IMR-90 (cell line): Measurements from ENCODE around the gene SLC2A13. TPM values are rescaled to one million over a fixed set of nuclear protein-coding genes. Genes with fewer than 3 reads are reported as not detected.

Experiments used
- ATAC-seq: fragments of 200-7000 bp; cut with Tn5 transposase; 2 replicates; pipeline ENCODE4 v1.9.1; 2020; ENCODE audit warnings: low read depth, mild to moderate bottlenecking, moderate library complexity
- BruUV-seq: library from RNA; stranded (reverse); fragments of 400-500 nt; replicated peaks from 2 replicates; lab custom pipeline; 2021; lab: Mats Ljungman, UMichigan
- CTCF ChIA-PET: fragments of 300-600 bp; formaldehyde crosslinking; extraction: SDS; loops from one replicate; lab custom pipeline; 2021; ENCODE audit warnings: antibody characterized with exemption; lab: Yijun Ruan, JAX
- POLR2A ChIA-PET: fragments of 300-600 bp; sonication (Branson Sonifier 250); formaldehyde crosslinking; loops from one replicate; lab custom pipeline; 2022; ENCODE audit warnings: antibody characterized with exemption; ENCODE audit not compliant: unreplicated experiment; lab: Charles Lee
- DNase-seq: peaks from one replicate; pipeline ENCODE4 v3.0.0; 2013
- H2AFZ ChIP-seq: replicated peaks from 2 replicates; pipeline ENCODE3; 2013; ENCODE audit warnings: low read length, mild to moderate bottlenecking; ENCODE audit not compliant: poor library complexity
- H2AK5ac ChIP-seq: 2 replicates; pipeline ENCODE4 v1.6.1; 2013; ENCODE audit warnings: low read depth, low read length, inconsistent platforms
- H2AK9ac ChIP-seq: replicated peaks from 2 replicates; pipeline ENCODE3; 2013; ENCODE audit warnings: mild to moderate bottlenecking, low read depth, low read length, moderate library complexity; ENCODE audit not compliant: poor library complexity
- H2BK120ac ChIP-seq: 2 replicates; pipeline ENCODE4 v1.6.1; 2013; ENCODE audit warnings: low read depth, low read length, inconsistent platforms
- H2BK15ac ChIP-seq: 3 replicates; pipeline ENCODE4 v1.6.1; 2013; ENCODE audit warnings: low read depth, low read length, inconsistent platforms
- H2BK20ac ChIP-seq: 2 replicates; pipeline ENCODE4 v1.6.1; 2013; ENCODE audit warnings: low read depth, mild to moderate bottlenecking, inconsistent platforms, low read length, moderate library complexity
- H2BK5ac ChIP-seq: 2 replicates; pipeline ENCODE4 v1.6.1; 2013; ENCODE audit warnings: mild to moderate bottlenecking, low read depth, low read length, inconsistent platforms; ENCODE audit not compliant: poor library complexity, severe bottlenecking
- H3K14ac ChIP-seq: replicated peaks from 2 replicates; pipeline ENCODE4 v1.6.1; 2013; ENCODE audit warnings: low read depth, low read length, inconsistent platforms
- H3K18ac ChIP-seq: 2 replicates; pipeline ENCODE4 v1.6.1; 2013; ENCODE audit warnings: low read depth, low read length, control low read depth
- H3K23ac ChIP-seq: 2 replicates; pipeline ENCODE4 v1.6.1; 2013; ENCODE audit warnings: low read depth, low read length, inconsistent platforms
- H3K27ac ChIP-seq: 2 replicates; pipeline ENCODE4 v1.5.1; 2013; ENCODE audit warnings: mild to moderate bottlenecking, control low read depth, low read length; ENCODE audit not compliant: insufficient read depth
- H3K27me3 ChIP-seq: 2 replicates; pipeline ENCODE4 v1.6.1; 2013; ENCODE audit warnings: low read length; ENCODE audit not compliant: control insufficient read depth, insufficient read depth
- H3K36me3 ChIP-seq: 2 replicates; pipeline ENCODE4 v1.6.1; 2013; ENCODE audit warnings: low read length, mixed read lengths; ENCODE audit not compliant: control insufficient read depth, insufficient read depth
- H3K4ac ChIP-seq: 2 replicates; pipeline ENCODE4 v1.6.1; 2013; ENCODE audit warnings: low read depth, low read length, inconsistent platforms
- H3K4me1 ChIP-seq: 2 replicates; pipeline ENCODE4 v1.6.1; 2013; ENCODE audit warnings: low read length, mixed read lengths; ENCODE audit not compliant: control insufficient read depth, insufficient read depth
- H3K4me2 ChIP-seq: 2 replicates; pipeline ENCODE4 v1.6.1; 2013; ENCODE audit warnings: low read depth, mild to moderate bottlenecking, control low read depth, low read length, moderate library complexity
- H3K4me3 ChIP-seq: 2 replicates; pipeline ENCODE4 v1.5.1; 2013; ENCODE audit warnings: low read depth, mild to moderate bottlenecking, control low read depth, low read length, moderate library complexity; ENCODE audit not compliant: insufficient read depth
- H3K56ac ChIP-seq: 2 replicates; pipeline ENCODE4 v1.6.1; 2013; ENCODE audit warnings: low read length, inconsistent platforms; ENCODE audit not compliant: insufficient read depth; ENCODE audit errors: extremely low read depth
- H3K79me1 ChIP-seq, 2 experiments: 2 replicates each; pipeline ENCODE4 v1.6.1; 2013; ENCODE audit warnings: low read length in 2 of 2, inconsistent platforms in 1 of 2, low read depth in 1 of 2
- H3K9ac ChIP-seq: 2 replicates; pipeline ENCODE4 v1.6.1; 2013; ENCODE audit warnings: low read depth, low read length, control low read depth
- H3K9me1 ChIP-seq: 2 replicates; pipeline ENCODE4 v1.6.1; 2013; ENCODE audit warnings: low read length, inconsistent platforms; ENCODE audit not compliant: insufficient read depth
- H3K9me3 ChIP-seq: 2 replicates; pipeline ENCODE4 v1.6.1; 2013; ENCODE audit warnings: low read length; ENCODE audit not compliant: control insufficient read depth, insufficient read depth
- H4K20me1 ChIP-seq: 2 replicates; pipeline ENCODE4 v1.6.1; 2013; ENCODE audit warnings: low read length, inconsistent platforms; ENCODE audit not compliant: insufficient read depth
- H4K5ac ChIP-seq: 2 replicates; pipeline ENCODE4 v1.6.1; 2013; ENCODE audit warnings: mild to moderate bottlenecking, low read depth, low read length, control low read depth
- H4K8ac ChIP-seq, 2 experiments: 2 replicates each; pipeline ENCODE4 v1.6.1; 2013; ENCODE audit warnings: low read depth in 2 of 2, low read length in 2 of 2, control low read depth in 1 of 2, inconsistent platforms in 1 of 2
- H4K91ac ChIP-seq: 2 replicates; pipeline ENCODE4 v1.6.1; 2013; ENCODE audit warnings: low read depth, low read length, inconsistent platforms; ENCODE audit not compliant: insufficient read depth
- FOS ChIP-seq: fragments of 150-350 bp; IDR thresholded peaks from 2 replicates; pipeline ENCODE4 v1.6.1; 2016; ENCODE audit warnings: low read depth, low read length
- MAFK ChIP-seq: IDR thresholded peaks from 2 replicates; pipeline ENCODE4 v1.6.1; 2012; ENCODE audit warnings: low read depth, low read length, improper control_type of control experiment
- MAZ ChIP-seq: IDR thresholded peaks from 2 replicates; pipeline ENCODE4 v1.6.1; 2012; ENCODE audit warnings: low read depth, mild to moderate bottlenecking, low read length, improper control_type of control experiment, moderate library complexity, borderline replicate concordance
- MXI1 ChIP-seq: IDR thresholded peaks from 2 replicates; pipeline ENCODE4 v1.6.1; 2012; ENCODE audit warnings: low read depth, mild to moderate bottlenecking, low read length, moderate library complexity, borderline replicate concordance
- NFE2L2 ChIP-seq: fragments of 150-350 bp; IDR thresholded peaks from 2 replicates; pipeline ENCODE4 v1.6.1; 2016; ENCODE audit warnings: low read depth, mild to moderate bottlenecking, low read length
- POLR2A ChIP-seq: IDR thresholded peaks from 2 replicates; pipeline ENCODE4 v1.6.1; 2012; ENCODE audit warnings: mild to moderate bottlenecking, low read depth, low read length
- RAD21 ChIP-seq: IDR thresholded peaks from 2 replicates; pipeline ENCODE4 v1.6.1; 2012; ENCODE audit warnings: low read length, improper control_type of control experiment
- RCOR1 ChIP-seq: IDR thresholded peaks from 2 replicates; pipeline ENCODE4 v1.6.1; 2012; ENCODE audit warnings: mild to moderate bottlenecking, low read length, improper control_type of control experiment; ENCODE audit not compliant: insufficient replicate concordance
- WGBS, 2 experiments: methylation state at CpG; one replicate each; pipeline versions ENCODE4 v1.1.5 to v1.1.7; 2013; ENCODE audit warnings: missing lambda C conversion rate in 2 of 2; ENCODE audit not compliant: insufficient read length in 1 of 2; ENCODE audit errors: extremely low coverage in 2 of 2; 5-methylcytosine and 5-hydroxymethylcytosine counted together
- dilution Hi-C: fragments of 300-500 bp; cut with HindIII; formaldehyde crosslinking; loops from one replicate; pipeline ENCODE4 v1.14.3; 2018; ENCODE audit warnings: low sequenced_read_pairs; ENCODE audit not compliant: unreplicated experiment
- in situ Hi-C: fragments of 300-500 bp; cut with MboI; formaldehyde crosslinking; loops from 3 replicates; pipeline ENCODE4 v1.14.3; 2019; ENCODE audit warnings: low sequenced_read_pairs, inconsistent platforms, mixed read lengths
- intact Hi-C: fragments of 100-400 bp; cut with micrococcal nuclease; formaldehyde crosslinking; loops from 2 replicates; pipeline ENCODE4 v1.10.0; 2022
- polyA plus RNA-seq, 3 experiments: library from polyadenylated mRNA; depleted of rRNA; stranded (reverse); fragments of >200 nt; gene quantifications; 2 replicates each; pipeline ENCODE4 v1.2.3, GENCODE V29; 2012; ENCODE audit warnings: low replicate concordance in 1 of 3
- total RNA-seq: library from RNA; depleted of rRNA; stranded (reverse); fragments of >200 nt; gene quantifications from 2 replicates; pipeline ENCODE4 v1.2.3, GENCODE V29; 2012
- TF ChIP-seq, protein P1 (sequence below): conservative IDR thresholded peaks from 2 replicates; pipeline ENCODE4 v1.5.1; 2012; ENCODE audit warnings: mild to moderate bottlenecking, low read depth, low read length, improper control_type of control experiment
- TF ChIP-seq, protein P2 (sequence below): fragments of 150-350 bp; IDR thresholded peaks from 2 replicates; pipeline ENCODE4 v1.6.1; 2016; ENCODE audit warnings: low read depth, mild to moderate bottlenecking, low read length, moderate library complexity, borderline replicate concordance

The SLC2A13 gene
- total and polyA plus RNA-seq, 2 of the 4 experiments (the other 2 are of a cell fraction): 1.5 to 3.9 TPM

DNA sequence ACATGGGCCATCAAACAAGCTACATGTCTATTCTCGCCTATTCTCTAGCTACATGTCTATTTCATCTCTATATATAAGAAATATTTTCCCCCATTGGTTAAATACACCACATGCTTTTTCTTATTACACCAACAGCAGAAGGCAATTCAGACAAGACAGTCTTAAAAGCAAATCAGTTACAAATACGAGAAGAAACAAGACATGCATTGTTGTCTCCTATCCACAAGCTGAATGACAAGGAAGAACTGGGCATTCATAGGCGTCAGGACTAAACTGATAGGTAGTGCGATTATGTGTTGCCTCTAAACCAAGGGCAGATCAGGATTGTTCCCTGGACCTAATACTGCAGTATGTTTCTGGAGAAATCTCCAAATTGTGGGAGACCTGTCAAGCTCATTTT is 19.4 kb downstream of the SLC2A13 start:
- H2BK20ac ChIP-seq: no peak overlapping the region
- H4K91ac ChIP-seq: no peak overlapping the region
- no peak overlapping the region for H3K4me3 ChIP-seq
- H3K27ac ChIP-seq: no peak overlapping the region
- in situ Hi-C loops (no loop called here), dilution Hi-C loops (no loop called here), intact Hi-C loops (no loop called here)
- no peak overlapping the region for H3K4ac ChIP-seq
- no peak overlapping the region for H2BK15ac ChIP-seq
- no peak overlapping the region for H2BK5ac ChIP-seq
- H3K4me1 ChIP-seq: no peaks in the 10 kb centered on the region
- ATAC-seq (no peak), DNase-seq (no peak)
- H2AK9ac ChIP-seq: no peak overlapping the region
- TF ChIP-seq, protein P1, sequence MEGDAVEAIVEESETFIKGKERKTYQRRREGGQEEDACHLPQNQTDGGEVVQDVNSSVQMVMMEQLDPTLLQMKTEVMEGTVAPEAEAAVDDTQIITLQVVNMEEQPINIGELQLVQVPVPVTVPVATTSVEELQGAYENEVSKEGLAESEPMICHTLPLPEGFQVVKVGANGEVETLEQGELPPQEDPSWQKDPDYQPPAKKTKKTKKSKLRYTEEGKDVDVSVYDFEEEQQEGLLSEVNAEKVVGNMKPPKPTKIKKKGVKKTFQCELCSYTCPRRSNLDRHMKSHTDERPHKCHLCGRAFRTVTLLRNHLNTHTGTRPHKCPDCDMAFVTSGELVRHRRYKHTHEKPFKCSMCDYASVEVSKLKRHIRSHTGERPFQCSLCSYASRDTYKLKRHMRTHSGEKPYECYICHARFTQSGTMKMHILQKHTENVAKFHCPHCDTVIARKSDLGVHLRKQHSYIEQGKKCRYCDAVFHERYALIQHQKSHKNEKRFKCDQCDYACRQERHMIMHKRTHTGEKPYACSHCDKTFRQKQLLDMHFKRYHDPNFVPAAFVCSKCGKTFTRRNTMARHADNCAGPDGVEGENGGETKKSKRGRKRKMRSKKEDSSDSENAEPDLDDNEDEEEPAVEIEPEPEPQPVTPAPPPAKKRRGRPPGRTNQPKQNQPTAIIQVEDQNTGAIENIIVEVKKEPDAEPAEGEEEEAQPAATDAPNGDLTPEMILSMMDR: no peak
- TF ChIP-seq POLR2A (no peak), MAFK (no peak), RAD21 (no peak), MXI1 (no peak), FOS (no peak), NFE2L2 (no peak), RCOR1 (no peak), MAZ (no peak)
- TF ChIP-seq, protein P2, sequence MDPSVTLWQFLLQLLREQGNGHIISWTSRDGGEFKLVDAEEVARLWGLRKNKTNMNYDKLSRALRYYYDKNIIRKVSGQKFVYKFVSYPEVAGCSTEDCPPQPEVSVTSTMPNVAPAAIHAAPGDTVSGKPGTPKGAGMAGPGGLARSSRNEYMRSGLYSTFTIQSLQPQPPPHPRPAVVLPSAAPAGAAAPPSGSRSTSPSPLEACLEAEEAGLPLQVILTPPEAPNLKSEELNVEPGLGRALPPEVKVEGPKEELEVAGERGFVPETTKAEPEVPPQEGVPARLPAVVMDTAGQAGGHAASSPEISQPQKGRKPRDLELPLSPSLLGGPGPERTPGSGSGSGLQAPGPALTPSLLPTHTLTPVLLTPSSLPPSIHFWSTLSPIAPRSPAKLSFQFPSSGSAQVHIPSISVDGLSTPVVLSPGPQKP: no peak
- CTCF ChIA-PET: no interaction called here
- no peak overlapping the region for H3K18ac ChIP-seq
- H2AFZ ChIP-seq: no peak overlapping the region
- no TSS peak for BruUV-seq
- H3K9me3 ChIP-seq: no peaks in the 10 kb centered on the region
- no peaks in the 10 kb centered on the region; a peak in 1 of 4 replicates for H3K79me1 ChIP-seq
- H3K27me3 ChIP-seq: no peaks in the 10 kb centered on the region
- POLR2A ChIA-PET: no interaction called here
- H4K20me1 ChIP-seq: no peaks in the 10 kb centered on the region
- no peaks in the 10 kb centered on the region; the same call in 1 of the 2 replicates for H3K36me3 ChIP-seq
- H4K8ac ChIP-seq: no peak overlapping the region
- no peak overlapping the region for H2AK5ac ChIP-seq
- H3K23ac ChIP-seq: no peak overlapping the region
- no peak overlapping the region for H3K14ac ChIP-seq
- no peak overlapping the region for H4K5ac ChIP-seq
- H3K4me2 ChIP-seq: no peak overlapping the region
- no peak overlapping the region for H3K56ac ChIP-seq
- 67% methylated on average over 1 of the region's 4 CpGs; no CpG with 5 or more reads in 1 of the 2 experiments for WGBS, 2 experiments
- no peaks in the 10 kb centered on the region; the same call in 1 of the 2 replicates for H3K9me1 ChIP-seq
- H3K9ac ChIP-seq: no peak overlapping the region
- H2BK120ac ChIP-seq: no peak overlapping the region
